ENCODE measurements around the gene GRID2. TPM values are rescaled to one million over a fixed set of nuclear protein-coding genes. Genes with fewer than 3 reads are reported as not detected.

The GRID2 gene
- total and polyA plus RNA-seq, 10 of the 15 experiments (the other 5 are each of a cell fraction or from before 2014, with no cell fraction given) = not detected

- Histone ChIP-seq H3K4me1 (ENCODE audit: control insufficient read depth, insufficient read depth, low read length) (no peaks in the 10 kb centered on the region), H3K9ac (ENCODE audit: control insufficient read depth, insufficient read depth, low read length) (no peak overlapping the region), H3K9me3 (replicated peaks; ENCODE audit: control insufficient read depth, insufficient read depth, low read length) (no peaks in the 10 kb centered on the region), H3K27me3 (replicated peaks in 1 of 2; ENCODE audit: control insufficient read depth in 2 of 2, insufficient read depth in 2 of 2, low read length in 1 of 2) (no peaks in the 10 kb centered on the region), H3K4me3 (no peak overlapping the region), H3K4me2 (ENCODE audit: control insufficient read depth, insufficient read depth) (no peak overlapping the region), H3K27ac (ENCODE audit: control insufficient read depth, insufficient read depth) (no peak overlapping the region), H3K79me2 (ENCODE audit: control insufficient read depth, insufficient read depth, low read length) (no peaks in the 10 kb centered on the region), H4K20me1 (ENCODE audit: control insufficient read depth, insufficient read depth) (no peaks in the 10 kb centered on the region), H3K36me3 (ENCODE audit: control insufficient read depth in 2 of 2, insufficient read depth in 2 of 2, low read length in 1 of 2) (no peaks in the 10 kb centered on the region), H2AFZ (ENCODE audit: control insufficient read depth, low read depth, low read length) (no peak overlapping the region)
- ChIA-PET RAD21 (ENCODE audit: unreplicated experiment) (no interaction called here), SMC1A (ENCODE audit: uncharacterized antibody, unreplicated experiment) (no interaction called here), POLR2A (no interaction called here), CTCF (no interaction called here)
- intact Hi-C loops (cut with micrococcal nuclease; ENCODE audit: unreplicated experiment) = no loop called here
- ATAC-seq (no peak), DNase-seq (ENCODE audit: low read depth, low spot score) (no peak), FAIRE-seq (no peak)
- no TSS peak for BruUV-seq (replicated peaks)
- 0% methylated on average over 1 of the region's 1 CpG for WGBS (ENCODE audit: insufficient coverage, insufficient replicate concordance, low lambda C conversion rate, missing lambda C conversion rate)
- in situ Hi-C loops (cut with MboI) = no loop called here
- no peak for TF ChIP-seq JUNB (IDR thresholded peaks at IDR 0.05)
- no peak for TF ChIP-seq POLR2AphosphoS2 (IDR thresholded peaks at IDR 0.05; ENCODE audit: low read depth, low read length)
- no peak for TF ChIP-seq RB1 (IDR thresholded peaks at IDR 0.05; ENCODE audit: borderline replicate concordance)
- no peak for TF ChIP-seq BACH1 (IDR thresholded peaks at IDR 0.05; ENCODE audit: borderline replicate concordance)
- no peak for TF ChIP-seq PAX8 (IDR thresholded peaks at IDR 0.05)
- TF ChIP-seq, protein P1, sequence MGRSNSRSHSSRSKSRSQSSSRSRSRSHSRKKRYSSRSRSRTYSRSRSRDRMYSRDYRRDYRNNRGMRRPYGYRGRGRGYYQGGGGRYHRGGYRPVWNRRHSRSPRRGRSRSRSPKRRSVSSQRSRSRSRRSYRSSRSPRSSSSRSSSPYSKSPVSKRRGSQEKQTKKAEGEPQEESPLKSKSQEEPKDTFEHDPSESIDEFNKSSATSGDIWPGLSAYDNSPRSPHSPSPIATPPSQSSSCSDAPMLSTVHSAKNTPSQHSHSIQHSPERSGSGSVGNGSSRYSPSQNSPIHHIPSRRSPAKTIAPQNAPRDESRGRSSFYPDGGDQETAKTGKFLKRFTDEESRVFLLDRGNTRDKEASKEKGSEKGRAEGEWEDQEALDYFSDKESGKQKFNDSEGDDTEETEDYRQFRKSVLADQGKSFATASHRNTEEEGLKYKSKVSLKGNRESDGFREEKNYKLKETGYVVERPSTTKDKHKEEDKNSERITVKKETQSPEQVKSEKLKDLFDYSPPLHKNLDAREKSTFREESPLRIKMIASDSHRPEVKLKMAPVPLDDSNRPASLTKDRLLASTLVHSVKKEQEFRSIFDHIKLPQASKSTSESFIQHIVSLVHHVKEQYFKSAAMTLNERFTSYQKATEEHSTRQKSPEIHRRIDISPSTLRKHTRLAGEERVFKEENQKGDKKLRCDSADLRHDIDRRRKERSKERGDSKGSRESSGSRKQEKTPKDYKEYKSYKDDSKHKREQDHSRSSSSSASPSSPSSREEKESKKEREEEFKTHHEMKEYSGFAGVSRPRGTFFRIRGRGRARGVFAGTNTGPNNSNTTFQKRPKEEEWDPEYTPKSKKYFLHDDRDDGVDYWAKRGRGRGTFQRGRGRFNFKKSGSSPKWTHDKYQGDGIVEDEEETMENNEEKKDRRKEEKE (IDR thresholded peaks at IDR 0.05) = no peak
- TF ChIP-seq, protein P2, sequence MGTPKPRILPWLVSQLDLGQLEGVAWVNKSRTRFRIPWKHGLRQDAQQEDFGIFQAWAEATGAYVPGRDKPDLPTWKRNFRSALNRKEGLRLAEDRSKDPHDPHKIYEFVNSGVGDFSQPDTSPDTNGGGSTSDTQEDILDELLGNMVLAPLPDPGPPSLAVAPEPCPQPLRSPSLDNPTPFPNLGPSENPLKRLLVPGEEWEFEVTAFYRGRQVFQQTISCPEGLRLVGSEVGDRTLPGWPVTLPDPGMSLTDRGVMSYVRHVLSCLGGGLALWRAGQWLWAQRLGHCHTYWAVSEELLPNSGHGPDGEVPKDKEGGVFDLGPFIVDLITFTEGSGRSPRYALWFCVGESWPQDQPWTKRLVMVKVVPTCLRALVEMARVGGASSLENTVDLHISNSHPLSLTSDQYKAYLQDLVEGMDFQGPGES (IDR thresholded peaks at IDR 0.05) = no peak
- no peak for TF ChIP-seq ATF7 (IDR thresholded peaks at IDR 0.05; ENCODE audit: low read depth)
- no peak for TF ChIP-seq SP1 (IDR thresholded peaks at IDR 0.05; ENCODE audit: low read depth, low read length)
- TF ChIP-seq, protein P3, sequence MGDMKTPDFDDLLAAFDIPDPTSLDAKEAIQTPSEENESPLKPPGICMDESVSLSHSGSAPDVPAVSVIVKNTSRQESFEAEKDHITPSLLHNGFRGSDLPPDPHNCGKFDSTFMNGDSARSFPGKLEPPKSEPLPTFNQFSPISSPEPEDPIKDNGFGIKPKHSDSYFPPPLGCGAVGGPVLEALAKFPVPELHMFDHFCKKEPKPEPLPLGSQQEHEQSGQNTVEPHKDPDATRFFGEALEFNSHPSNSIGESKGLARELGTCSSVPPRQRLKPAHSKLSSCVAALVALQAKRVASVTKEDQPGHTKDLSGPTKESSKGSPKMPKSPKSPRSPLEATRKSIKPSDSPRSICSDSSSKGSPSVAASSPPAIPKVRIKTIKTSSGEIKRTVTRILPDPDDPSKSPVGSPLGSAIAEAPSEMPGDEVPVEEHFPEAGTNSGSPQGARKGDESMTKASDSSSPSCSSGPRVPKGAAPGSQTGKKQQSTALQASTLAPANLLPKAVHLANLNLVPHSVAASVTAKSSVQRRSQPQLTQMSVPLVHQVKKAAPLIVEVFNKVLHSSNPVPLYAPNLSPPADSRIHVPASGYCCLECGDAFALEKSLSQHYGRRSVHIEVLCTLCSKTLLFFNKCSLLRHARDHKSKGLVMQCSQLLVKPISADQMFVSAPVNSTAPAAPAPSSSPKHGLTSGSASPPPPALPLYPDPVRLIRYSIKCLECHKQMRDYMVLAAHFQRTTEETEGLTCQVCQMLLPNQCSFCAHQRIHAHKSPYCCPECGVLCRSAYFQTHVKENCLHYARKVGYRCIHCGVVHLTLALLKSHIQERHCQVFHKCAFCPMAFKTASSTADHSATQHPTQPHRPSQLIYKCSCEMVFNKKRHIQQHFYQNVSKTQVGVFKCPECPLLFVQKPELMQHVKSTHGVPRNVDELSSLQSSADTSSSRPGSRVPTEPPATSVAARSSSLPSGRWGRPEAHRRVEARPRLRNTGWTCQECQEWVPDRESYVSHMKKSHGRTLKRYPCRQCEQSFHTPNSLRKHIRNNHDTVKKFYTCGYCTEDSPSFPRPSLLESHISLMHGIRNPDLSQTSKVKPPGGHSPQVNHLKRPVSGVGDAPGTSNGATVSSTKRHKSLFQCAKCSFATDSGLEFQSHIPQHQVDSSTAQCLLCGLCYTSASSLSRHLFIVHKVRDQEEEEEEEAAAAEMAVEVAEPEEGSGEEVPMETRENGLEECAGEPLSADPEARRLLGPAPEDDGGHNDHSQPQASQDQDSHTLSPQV (IDR thresholded peaks at IDR 0.05) = no peak
- TF ChIP-seq, protein P4, sequence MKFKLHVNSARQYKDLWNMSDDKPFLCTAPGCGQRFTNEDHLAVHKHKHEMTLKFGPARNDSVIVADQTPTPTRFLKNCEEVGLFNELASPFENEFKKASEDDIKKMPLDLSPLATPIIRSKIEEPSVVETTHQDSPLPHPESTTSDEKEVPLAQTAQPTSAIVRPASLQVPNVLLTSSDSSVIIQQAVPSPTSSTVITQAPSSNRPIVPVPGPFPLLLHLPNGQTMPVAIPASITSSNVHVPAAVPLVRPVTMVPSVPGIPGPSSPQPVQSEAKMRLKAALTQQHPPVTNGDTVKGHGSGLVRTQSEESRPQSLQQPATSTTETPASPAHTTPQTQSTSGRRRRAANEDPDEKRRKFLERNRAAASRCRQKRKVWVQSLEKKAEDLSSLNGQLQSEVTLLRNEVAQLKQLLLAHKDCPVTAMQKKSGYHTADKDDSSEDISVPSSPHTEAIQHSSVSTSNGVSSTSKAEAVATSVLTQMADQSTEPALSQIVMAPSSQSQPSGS (IDR thresholded peaks at IDR 0.05; ENCODE audit: low read length) = no peak
- TF ChIP-seq SUZ12 (IDR thresholded peaks at IDR 0.05; ENCODE audit: unreplicated experiment) = no peak
- TF ChIP-seq KDM1A (IDR thresholded peaks at IDR 0.05; ENCODE audit: borderline replicate concordance) = no peak
- TF ChIP-seq POLR2AphosphoS5 (IDR thresholded peaks at IDR 0.05; ENCODE audit: low read length) = no peak
- TF ChIP-seq CBX3 (IDR thresholded peaks at IDR 0.05; ENCODE audit: borderline replicate concordance, low read depth) = no peak
Measured at GRCh38 chr4:92864096-92864495, 560.3 kb downstream of the GRID2 start.

Measured in GM12878 (cell line).